Activated naive CD4-positive, alpha-beta T cell (primary cell): ENCODE measurements around the gene PF4V1.

Experiments
- DNase-seq, 4 experiments: peaks; one replicate each; lab custom pipeline; 2025; lab: John Stamatoyannopoulos, UW

The PF4V1 gene

DNA sequence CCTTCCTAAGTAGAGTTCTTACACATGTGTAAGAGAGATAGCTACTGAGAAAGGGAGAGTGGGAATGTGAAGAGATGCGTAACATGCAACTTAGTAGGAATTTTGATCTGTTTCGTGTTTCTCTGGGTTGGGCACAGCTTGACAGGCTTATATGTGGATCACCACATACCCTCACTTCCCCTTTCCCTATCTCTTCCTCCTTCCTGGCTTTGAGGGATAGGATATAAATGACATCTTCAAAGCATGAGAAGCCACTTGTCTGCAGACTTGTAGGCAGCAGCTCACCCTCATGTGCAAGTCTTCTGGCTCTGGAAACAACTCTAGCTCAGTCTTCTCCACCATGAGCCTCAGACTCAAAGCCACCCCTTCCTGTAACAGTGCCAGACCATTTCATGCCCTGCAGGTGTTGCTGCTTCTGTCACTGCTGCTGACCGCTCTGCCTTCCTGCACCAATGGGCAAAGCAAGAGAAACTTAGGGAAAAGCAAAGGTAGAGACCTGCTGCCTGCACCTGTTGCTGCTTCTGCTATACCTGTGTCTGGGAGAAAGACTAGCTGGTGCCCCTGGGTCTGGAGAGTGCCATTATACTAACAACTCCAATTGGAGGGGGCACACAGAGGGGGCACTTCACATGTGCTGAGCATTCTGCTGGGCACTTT is 5.4 kb upstream of the PF4V1 start:
- DNase-seq: no peak

DNA sequence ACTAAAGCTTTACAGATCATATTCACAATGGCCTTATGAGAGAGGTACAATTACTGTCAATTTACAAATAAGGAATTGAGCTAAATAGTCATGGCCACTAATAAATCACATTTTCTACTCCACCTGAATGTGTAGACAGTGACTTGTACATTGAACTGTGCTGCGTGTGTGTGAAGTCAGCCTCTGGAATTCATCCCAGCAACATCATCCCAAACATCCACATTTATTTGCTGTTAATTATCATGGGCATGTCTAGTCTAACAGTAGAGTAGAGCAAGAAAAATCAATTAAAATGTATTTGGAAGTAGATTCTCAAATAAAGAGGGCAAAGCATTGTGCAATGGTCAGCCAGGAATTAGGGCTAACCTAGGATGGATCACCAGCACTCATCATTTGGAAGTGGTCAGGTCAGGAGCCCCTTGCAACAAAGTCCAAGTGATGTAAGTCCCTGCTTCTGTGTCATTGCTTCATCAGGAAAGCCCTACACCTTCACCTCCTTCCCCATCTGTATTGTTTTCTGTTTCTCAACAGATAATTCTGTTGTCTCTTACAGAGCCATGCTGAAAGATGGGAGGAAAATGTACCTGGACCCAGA is 4.8 kb upstream of the PF4V1 start:
- no peak for DNase-seq

DNA sequence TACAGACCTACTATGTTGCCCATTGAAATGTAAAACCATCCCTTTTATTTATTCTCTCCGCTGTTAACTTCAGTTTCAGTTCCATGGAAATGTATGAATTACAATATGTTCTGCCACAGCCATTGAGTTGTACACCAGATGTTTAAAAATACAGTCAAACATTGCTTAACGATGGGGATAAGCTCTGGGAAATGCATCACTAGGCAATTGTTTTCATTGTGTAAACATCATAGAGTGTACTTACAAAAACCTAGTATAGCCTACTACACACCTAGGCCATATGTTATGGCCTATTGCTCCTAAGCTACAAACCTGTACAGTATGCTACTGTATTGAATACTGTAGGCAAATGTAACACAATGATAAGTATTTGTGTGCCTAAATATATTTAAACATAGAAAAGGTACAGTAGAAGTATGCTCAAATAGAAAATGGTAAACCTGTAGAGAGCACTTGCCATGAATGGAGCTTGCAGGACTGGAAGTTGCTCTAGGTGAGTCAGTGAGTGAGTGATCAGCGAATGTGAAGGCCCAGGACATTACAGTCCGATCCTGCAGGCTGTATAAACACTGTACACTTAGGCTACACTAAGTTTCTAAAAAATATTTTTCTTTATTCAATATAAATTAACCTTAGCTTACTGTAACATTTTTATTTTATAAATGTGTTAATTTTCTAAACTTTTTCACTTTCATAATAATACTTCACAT is 2.7 kb upstream of the PF4V1 start:
- no peak for DNase-seq

DNA sequence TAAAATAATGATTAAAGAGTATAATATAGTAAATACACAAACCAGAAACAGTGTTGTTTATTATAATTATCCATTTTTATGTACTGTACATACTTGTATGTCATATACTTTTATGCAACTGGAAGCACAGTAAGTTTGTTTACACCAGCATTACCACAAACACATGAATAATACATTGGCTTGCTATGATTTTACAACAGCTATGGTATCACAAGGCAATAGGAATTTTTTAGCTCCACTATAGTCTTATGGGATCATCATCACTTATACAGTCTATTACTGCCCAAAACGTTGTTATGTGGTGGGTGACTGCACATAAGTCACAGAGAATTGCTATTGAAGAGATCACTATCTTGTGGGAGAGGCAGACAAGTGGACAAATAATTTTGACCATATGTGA is 1.8 kb upstream of the PF4V1 start:
- no peak for DNase-seq

DNA sequence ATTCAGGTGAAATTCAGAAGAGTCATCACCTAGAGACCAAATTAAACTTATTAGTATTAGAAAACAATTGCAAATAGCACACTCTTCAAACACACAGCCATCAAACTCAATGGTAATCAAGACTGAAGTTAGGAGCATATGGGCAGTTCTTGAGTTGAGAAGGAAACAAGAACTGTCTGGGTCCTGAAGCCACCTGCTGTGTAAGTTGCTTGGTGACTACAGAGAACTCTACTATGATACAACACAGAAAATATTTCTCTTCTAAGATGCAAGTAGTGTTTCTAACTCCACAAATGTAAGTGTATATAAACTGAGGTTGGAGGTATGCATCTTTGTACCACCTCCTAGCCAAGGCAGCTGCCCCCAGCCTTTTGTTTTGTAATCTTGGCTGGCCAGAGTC is 325 bp upstream of the PF4V1 start:
- DNase-seq: no peak

DNA sequence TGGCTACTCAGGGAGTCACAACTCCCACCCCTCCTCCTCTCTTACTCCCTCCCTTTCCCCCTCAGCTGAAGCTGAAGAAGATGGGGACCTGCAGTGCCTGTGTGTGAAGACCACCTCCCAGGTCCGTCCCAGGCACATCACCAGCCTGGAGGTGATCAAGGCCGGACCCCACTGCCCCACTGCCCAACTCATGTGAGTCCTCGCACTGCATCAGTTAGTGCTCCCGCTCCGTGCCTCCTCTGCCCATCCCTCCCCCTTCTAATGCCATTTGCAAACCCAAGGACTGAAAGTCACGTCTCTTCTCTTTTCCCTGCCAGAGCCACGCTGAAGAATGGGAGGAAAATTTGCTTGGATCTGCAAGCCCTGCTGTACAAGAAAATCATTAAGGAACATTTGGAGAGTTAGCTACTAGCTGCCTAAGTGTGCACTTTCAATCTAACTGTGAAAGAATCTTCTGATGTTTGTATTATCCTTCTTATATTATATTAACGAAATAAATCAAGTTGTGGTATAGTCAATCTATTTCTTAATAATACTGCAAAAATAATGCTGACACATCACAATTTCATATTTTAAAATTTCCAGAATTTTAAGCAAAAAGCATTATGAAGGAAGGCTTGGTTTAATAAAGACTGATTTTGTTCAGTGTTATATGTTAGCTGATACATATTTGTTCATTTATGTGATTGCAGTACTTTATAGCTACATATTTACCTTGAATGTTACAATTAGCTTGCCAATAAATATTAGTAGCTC is 800 bp downstream of the PF4V1 start:
- DNase-seq: no peak

DNA sequence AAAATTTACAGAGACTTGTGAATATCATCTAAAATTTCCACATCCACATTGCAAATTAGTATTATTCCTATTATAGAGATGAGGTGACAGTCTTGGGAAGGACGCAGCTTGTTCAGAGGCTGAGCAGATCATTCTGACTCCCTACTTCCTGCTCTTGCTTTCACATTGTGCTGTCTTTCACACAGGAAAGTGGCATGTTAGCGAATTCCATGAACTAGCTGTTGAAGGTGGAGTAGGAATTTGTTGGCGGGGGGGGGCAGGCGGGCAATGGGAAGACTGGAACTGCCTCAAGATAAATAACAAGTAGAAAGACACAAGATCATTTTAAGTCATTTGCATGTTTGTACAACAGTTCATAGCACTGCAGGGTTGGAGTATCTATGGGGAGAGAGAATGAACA is 2.3 kb downstream of the PF4V1 start:
- DNase-seq: no peak

DNA sequence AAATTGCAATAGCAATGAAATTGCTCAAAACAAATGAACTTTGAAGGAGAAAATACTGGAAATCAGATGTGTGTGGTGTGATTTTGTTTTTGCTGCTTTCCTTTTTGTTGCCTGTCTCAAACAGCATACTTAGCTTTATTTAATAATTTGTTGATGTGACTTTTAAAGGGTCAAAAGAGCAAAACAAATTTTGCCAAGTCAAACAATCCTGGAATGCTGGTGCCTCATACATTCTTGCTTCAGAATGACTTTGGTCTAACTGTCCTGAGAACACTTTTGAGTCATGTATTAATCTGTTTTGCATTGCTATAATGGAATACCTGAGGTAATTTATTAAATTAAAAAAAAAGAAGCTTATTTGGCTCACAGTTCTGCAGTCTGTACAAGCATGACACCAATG is 3.4 kb downstream of the PF4V1 start:
- DNase-seq: no peak

DNA sequence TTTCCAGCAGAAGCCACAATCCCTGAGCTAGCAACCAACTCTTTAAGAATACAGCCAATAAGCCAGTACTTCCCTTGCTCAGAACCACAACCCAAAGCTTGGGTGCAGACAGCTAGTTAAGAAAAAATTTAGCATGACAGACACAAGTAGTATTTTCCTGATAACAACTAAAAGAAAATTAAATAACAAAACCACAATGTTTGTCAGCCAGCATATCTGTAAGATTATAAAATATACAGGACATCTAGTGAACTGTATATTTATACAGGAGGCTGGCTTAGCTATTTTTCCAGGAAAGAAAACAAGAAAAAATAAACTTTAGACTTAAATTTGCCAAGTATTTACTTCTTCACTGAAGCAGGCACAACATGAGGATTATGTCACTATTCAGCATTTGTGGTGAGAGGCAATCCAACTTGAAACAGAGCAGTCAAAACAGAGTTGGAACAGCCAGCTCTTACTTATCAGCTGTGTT is 6.6 kb downstream of the PF4V1 start:
- DNase-seq: no peak

DNA sequence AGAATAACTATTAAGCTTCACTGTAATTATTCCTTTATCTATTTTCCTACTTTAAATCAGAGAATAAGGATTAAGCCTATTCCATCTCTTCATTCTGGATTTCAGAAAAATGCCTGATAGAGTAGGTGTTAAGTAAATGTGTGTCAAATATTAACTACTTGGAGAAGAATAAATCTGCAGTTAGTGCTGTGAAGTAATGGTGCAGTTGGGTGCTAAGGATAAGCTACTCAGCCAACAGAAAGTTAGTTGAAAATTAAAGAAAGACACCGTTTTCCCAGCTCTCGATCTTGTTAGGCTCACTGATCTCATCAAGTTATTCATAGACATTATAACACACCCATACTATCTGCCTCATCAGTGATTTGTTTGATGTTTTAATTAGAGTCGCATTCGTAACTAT is 7.1 kb downstream of the PF4V1 start:
- no peak for DNase-seq

DNA sequence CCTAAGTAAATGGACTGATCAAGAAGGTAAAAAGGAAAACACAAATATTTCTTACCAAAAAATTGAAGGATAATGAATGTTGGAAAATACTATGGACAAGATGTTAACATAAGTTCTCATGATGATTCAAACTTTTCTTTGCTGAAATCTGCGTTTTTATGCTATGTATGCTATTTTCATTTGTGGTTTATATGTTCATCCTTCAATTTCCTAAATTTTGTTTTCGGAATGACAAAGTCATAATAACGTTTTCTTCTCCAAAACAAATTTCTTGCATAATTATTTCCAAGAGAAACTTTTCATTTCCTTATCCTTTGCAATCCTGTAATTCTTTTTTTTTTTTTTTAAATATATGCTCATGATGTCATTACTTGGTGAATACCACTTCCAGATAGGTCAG is 7.8 kb downstream of the PF4V1 start:
- DNase-seq: no peak

DNA sequence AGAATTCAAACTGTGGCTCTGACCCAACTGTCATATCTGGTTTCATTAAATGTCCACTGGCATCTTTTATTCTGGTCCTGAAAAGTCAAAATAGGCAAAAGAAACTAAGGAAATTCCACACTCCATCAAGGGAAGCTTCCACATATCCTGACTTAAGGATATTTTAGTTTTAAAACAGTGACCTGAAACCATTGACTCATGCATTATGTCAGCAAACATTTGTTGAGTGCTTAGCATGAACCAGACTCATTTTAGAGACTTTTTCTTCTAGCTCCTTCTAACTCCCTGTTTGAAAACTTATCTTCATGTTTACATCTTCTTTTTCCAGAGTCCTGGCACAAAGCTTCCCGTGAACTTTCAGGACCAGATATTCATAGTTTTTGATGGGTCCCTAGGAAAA is 9.2 kb downstream of the PF4V1 start:
- DNase-seq: no peak

DNA sequence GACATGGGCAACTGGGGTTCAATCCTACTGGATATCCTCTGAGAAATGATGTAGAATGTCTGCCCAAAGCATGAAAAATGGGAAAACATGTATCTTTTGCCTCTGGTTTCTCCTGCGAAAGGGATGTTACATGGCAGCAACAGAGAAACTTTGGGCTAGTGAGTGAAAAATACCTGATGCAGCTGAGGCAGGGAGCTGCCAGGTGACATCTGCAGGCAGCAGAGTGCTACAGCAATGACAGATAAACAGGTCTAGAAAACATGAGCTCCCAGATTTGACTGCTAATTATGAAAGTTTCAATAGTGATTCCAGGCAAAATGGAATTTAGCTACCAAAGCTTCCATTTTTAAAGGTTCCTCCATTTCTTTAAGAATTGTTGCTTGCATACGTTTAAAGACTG is 11.3 kb downstream of the PF4V1 start:
- no peak for DNase-seq

DNA sequence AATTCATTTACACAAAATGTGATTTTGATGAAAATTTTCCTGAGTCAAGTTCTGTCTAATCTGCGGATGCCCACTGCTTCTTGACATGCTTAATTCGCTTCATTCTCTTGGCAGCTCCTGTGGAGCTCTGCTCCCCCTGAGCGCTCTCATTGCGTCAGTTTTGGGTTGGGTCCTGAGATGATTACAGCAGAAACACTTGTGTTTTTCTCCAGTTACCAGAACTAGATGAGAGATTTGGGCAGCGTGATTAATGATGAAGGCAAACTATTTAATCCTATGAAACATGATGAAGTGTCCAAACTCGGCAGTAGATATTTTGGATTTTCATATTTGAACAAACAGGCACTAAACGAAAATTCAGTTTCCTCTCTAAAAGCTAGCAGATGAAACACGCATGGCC is 11.9 kb downstream of the PF4V1 start:
- no peak for DNase-seq

DNA sequence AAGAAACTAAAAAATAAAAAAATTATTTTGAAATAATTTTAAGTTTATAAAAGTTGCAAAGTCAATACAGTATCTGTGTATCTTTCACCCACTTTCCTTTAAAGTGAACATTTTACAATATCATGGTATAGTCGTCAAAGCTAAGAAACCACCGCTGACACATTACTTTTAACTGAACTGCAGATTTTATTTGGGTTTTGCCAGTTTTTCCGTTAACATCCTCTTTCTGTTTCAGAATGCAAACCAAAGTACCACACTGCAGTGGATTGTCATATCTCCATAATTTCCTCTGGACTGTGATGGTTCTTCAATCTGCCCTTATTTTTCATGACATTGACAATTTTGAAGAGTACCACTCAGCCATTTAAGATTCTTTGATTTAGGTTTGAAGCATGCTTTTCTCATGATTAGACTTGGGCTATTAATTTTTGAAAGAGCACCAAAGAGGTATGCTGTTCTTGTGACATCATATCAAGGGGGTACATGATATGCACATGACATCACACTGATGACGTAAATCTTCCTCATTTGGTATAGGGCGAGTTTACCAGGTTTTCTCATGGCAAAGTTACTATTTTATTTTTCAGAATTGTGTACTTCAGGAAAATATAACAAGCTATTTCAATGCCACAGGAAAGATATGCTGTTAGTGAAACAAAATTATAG is 12.5 kb downstream of the PF4V1 start:
- no peak for DNase-seq

DNA sequence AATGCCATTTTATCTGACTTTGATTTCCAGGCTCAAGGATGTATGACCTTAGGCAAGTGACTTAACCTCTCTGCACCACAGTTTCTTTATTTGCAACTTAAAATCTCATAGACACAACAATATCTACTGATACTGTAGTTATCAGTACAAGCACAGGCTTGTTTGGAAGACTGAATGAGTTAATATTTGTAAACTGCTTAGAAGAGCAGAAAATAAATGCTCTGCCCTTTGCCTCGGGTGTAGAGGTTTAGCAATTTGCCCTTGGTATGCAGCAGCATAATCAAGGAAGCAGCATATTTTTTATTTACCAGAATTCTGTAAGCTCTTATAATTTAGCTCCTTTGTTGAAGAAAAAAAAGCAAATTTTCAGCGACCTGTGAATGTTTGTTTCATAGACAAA is 13.2 kb downstream of the PF4V1 start:
- no peak for DNase-seq

DNA sequence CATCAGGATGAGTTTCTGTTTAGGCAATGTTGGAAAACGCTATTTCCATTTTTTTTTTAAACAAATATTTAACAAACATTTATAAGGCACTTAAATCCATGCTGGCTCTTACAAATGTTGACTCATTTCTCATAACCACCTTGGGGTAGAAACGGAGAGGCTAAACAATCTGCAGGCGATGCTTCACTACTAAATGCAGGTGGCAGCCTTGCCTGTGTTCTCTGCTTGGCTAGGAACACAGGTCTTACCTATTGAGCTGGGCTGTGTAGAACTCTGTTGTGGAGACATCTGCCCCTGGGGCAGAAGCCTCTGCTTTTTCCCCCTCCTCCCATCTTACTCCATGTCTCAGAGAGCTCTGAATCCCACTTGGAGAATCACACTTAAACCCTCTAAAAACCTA is 14.7 kb downstream of the PF4V1 start:
- DNase-seq: no peak

DNA sequence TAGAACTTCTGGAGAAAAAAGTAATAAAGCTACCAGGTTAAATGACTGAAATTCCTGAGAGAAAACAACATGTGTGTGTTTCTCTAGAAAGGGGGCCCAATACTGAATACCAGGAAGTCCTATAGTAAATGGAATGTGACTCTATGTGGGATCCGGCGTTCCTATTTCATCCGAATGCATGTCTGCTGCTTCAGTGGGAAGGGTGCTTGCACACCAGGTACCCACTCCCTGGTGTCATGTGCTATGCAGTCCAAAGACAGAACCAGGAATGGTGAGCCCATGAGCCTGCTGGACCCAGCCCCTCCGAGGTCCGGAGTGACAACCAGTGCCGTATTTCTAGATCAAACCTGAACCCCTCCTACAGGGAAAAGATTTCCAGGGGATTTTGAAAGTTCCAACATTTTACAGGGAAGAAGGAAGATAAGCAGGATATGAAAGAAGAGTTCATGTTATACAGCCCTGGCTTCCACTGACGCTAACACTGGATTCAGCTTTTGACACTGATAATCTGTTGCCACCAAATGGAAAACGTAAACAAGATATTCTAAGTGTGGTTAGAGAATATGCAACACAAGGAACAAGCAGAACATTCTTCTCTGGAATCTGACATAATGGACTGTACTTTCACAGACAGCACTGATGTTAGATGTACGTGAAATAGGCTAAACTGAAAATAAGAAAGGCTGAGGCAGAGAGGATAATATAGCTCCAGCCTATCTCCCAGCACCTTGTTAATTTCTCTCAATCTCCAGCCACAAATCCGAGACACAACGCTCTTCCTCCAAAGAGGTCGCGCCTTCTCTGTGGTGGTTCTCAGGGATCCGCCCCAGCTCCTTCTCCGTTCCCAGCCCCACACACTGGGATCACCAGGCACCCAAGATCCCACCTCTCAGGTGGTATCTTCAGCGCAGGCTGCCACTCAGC is 15.4 kb downstream of the PF4V1 start:
- DNase-seq: no peak

DNA sequence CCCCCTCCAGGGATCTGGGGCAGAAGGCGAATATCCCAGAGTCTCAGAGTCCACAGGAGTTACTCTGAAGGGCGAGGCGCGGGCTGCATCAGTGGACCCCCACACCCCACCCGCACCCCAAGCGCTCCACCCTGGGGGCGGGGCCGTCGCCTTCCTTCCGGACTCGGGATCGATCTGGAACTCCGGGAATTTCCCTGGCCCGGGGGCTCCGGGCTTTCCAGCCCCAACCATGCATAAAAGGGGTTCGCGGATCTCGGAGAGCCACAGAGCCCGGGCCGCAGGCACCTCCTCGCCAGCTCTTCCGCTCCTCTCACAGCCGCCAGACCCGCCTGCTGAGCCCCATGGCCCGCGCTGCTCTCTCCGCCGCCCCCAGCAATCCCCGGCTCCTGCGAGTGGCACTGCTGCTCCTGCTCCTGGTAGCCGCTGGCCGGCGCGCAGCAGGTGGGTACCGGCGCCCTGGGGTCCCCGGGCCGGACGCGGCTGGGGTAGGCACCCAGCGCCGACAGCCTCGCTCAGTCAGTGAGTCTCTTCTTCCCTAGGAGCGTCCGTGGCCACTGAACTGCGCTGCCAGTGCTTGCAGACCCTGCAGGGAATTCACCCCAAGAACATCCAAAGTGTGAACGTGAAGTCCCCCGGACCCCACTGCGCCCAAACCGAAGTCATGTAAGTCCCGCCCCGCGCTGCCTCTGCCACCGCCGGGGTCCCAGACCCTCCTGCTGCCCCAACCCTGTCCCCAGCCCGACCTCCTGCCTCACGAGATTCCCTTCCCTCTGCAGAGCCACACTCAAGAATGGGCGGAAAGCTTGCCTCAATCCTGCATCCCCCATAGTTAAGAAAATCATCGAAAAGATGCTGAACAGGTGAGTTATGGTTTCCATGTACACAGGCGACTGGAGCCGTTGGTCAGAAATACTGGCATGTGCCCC is 16.3 kb downstream of the PF4V1 start, which contains the start of gene CXCL1:
CXCL1 (plus strand) TSS at position 264 of the 926 bp plus-strand sequence; CDS start at position 342, 78 bp downstream.
- no peak for DNase-seq

DNA sequence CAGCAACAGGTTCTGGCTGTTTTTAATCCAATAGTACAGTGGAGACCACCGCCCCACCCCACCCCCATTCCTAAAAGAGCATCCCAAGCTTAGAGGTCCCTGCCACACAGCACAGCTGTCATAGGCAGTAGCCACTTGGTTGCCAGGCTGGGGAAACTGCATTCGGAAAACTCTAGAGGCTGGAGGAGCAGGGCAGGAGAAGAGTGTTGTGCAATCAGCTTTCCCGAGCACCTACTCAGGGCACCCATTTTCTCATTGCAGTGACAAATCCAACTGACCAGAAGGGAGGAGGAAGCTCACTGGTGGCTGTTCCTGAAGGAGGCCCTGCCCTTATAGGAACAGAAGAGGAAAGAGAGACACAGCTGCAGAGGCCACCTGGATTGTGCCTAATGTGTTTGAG is 17.2 kb downstream of the PF4V1 start:
- DNase-seq: no peak
